ENCODE measurements around the gene GRIFIN. TPM values are rescaled to one million over a fixed set of nuclear protein-coding genes. Genes with fewer than 3 reads are reported as not detected.
A peak's percentile ranks its signal among the peaks of the same experiment; 100 is the strongest.

The GRIFIN gene
- total and polyA plus RNA-seq, 9 of the 15 experiments (the other 6 are each of a cell fraction or from before 2014, with no cell fraction given), result not detected

- intact Hi-C loops (cut with micrococcal nuclease), result no loop called here
- FAIRE-seq (peak; percentile 19), ATAC-seq (no peak)
- TF ChIP-seq HNRNPK (IDR thresholded peaks at IDR 0.05; ENCODE audit: low read depth, low read length, poor library complexity, severe bottlenecking) (no peak), BCOR (IDR thresholded peaks at IDR 0.05) (no peak), RBBP5 (IDR thresholded peaks at IDR 0.05; ENCODE audit: borderline replicate concordance, insufficient read depth, low read length, poor library complexity, severe bottlenecking) (no peak), FOS (IDR thresholded peaks at IDR 0.05; ENCODE audit: extremely low read depth, insufficient read length) (no peak), RAD21 (CRISPR knock-in tag; conservative IDR thresholded peaks at IDR 0.05 in 1 of 2, IDR thresholded peaks at IDR 0.05 in 1 of 2) (no peak), NRF1 (conservative IDR thresholded peaks at IDR 0.05 in 1 of 2, IDR thresholded peaks at IDR 0.05 in 1 of 2) (no peak), SFPQ (IDR thresholded peaks at IDR 0.05; ENCODE audit: low read depth, low read length) (no peak), RCOR1 (IDR thresholded peaks at IDR 0.05; ENCODE audit: borderline replicate concordance in 1 of 2, low read depth in 2 of 2, low read length in 2 of 2) (no peak), TFE3 (CRISPR knock-in tag; IDR thresholded peaks at IDR 0.05) (peak; percentile 30; the same call in 1 of the 2 replicates), GATAD2B (IDR thresholded peaks at IDR 0.05; ENCODE audit: borderline replicate concordance) (no peak), BDP1 (IDR thresholded peaks at IDR 0.05; ENCODE audit: insufficient read depth, insufficient read length) (no peak), CHCHD3 (CRISPR knock-in tag; IDR thresholded peaks at IDR 0.05) (no peak), HIVEP1 (CRISPR knock-in tag; IDR thresholded peaks at IDR 0.05) (no peak), JUNB (CRISPR knock-in tag; conservative IDR thresholded peaks at IDR 0.05) (no peak), ZNF740 (CRISPR knock-in tag; IDR thresholded peaks at IDR 0.05) (no peak), ZNF740 (tag; IDR thresholded peaks at IDR 0.05) (no peak), TEAD1 (CRISPR knock-in tag; IDR thresholded peaks at IDR 0.05) (no peak)
Observed at GRCh38 chr7:2517678-2518507, 41.7 kb upstream of the GRIFIN start.

More at GRCh38 chr7:2517678-2518507, 41.7 kb upstream of the GRIFIN start:
- Histone ChIP-seq H3K4me2 (ENCODE audit: insufficient read depth, low read length) (no peak overlapping the region), H3K79me2 (ENCODE audit: control insufficient read depth, insufficient read depth, low read length) (no peaks in the 10 kb centered on the region), H3K9ac (ENCODE audit: insufficient read depth in 1 of 2, low read depth in 2 of 2, low read length in 2 of 2) (peak overlapping the region in 1 of 2 experiments; percentile 31; a peak in 1 of 4 replicates), H3K9me1 (ENCODE audit: control insufficient read depth, insufficient read depth, low read length) (no peaks in the 10 kb centered on the region), H4K20me1 (replicated peaks; ENCODE audit: control insufficient read depth, insufficient read depth, low read length) (peaks cover 4% of the 10 kb centered on the region), H3K4me1 (replicated peaks in 1 of 2; ENCODE audit: control insufficient read depth in 2 of 2, insufficient read depth in 2 of 2, low read length in 2 of 2) (peaks cover 0 to 69% of the 10 kb centered on the region in 2 experiments; a peak in 3 of 5 replicates), H3K27me3 (ENCODE audit: control insufficient read depth in 2 of 2, insufficient read depth in 2 of 2, low read length in 2 of 2) (peaks cover 0 to 26% of the 10 kb centered on the region in 2 experiments; a peak in 2 of 5 replicates), H2AFZ (ENCODE audit: low read depth, low read length) (no peak overlapping the region), H3K36me3 (ENCODE audit: control insufficient read depth, insufficient read depth, low read length) (no peaks in the 10 kb centered on the region), H3K4me3 (no peak overlapping the region), H3K27ac (ENCODE audit: extremely low read depth, low read depth, low read length) (no peak overlapping the region), H3K9me3 (replicated peaks; ENCODE audit: control insufficient read depth, insufficient read depth, low read depth, low read length) (no peaks in the 10 kb centered on the region)
- DNase-seq (ENCODE audit: extremely low read depth in 1 of 4, low spot score in 3 of 4), result no peak
- in situ Hi-C loops (cut with MboI), result no loop called here
- WGBS (ENCODE audit: insufficient coverage, low coverage, missing lambda C conversion rate), result 11% methylated on average over 16 of the region's 18 CpGs
- CTCF ChIA-PET (ENCODE audit: low intra/inter-chr PET ratio), result no interaction called here
- BruUV-seq (replicated peaks), result no TSS peak
- POLR2A ChIA-PET, result interaction anchor here (0.7 kb wide), 1 partner anchor 19 kb away, joined by 3 read pairs; no protein-coding TSS in a partner anchor
